ENCODE measurements around the gene TCEANC2.

DNA sequence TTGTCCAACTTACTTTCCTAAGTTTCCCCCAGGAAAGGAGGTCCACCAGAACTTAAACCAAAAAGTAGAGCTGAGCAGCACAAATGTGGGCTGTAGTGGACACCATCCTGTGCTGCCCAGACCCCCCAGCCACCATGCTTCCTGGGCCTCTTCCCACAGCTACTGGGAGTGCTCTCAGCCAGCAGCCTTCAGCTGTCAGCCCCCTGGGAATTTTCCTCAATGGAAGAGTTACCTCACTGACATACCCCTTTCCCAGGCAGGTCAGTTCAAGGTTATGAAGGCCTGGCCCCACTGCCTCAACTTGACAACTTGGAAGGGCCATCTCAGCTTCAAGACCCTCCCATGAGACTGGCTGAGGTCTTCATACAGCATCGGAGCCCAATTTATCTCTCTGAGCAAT lies 51.7 kb downstream of the TCEANC2 start:
- TF ChIP-seq, protein P1, sequence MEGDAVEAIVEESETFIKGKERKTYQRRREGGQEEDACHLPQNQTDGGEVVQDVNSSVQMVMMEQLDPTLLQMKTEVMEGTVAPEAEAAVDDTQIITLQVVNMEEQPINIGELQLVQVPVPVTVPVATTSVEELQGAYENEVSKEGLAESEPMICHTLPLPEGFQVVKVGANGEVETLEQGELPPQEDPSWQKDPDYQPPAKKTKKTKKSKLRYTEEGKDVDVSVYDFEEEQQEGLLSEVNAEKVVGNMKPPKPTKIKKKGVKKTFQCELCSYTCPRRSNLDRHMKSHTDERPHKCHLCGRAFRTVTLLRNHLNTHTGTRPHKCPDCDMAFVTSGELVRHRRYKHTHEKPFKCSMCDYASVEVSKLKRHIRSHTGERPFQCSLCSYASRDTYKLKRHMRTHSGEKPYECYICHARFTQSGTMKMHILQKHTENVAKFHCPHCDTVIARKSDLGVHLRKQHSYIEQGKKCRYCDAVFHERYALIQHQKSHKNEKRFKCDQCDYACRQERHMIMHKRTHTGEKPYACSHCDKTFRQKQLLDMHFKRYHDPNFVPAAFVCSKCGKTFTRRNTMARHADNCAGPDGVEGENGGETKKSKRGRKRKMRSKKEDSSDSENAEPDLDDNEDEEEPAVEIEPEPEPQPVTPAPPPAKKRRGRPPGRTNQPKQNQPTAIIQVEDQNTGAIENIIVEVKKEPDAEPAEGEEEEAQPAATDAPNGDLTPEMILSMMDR (IDR thresholded peaks at IDR 0.05), result no peak
- no peak for TF ChIP-seq POLR2A (IDR thresholded peaks at IDR 0.05)

Measured in testis (tissue), 2 donors.